Fibroblast of villous mesenchyme (primary cell): ENCODE data around the gene PDP2. TPM values are rescaled to one million over a fixed set of nuclear protein-coding genes. Genes with fewer than 3 reads are reported as not detected.

ENCODE experiments used
- DNase-seq: peaks from one replicate; pipeline ENCODE4 v3.0.0-alpha.2; 2010; ENCODE audit warnings: low read depth
- H3K4me3 ChIP-seq: 2 replicates; pipeline ENCODE4 v1.5.1; 2011; ENCODE audit warnings: low read depth, mild to moderate bottlenecking, low read length
- total RNA-seq: library from RNA; depleted of rRNA; stranded (reverse); fragments of >200 nt; gene quantifications from 2 replicates; pipeline ENCODE4 v1.2.3, GENCODE V29; 2012
- TF ChIP-seq, protein P1 (sequence below): IDR thresholded peaks from 2 replicates; pipeline ENCODE4 v1.5.1; 2012; ENCODE audit warnings: low read depth, mild to moderate bottlenecking, low read length; ENCODE audit not compliant: insufficient read depth

The PDP2 gene
- total RNA-seq, 1 donor: 25.9 TPM

DNA sequence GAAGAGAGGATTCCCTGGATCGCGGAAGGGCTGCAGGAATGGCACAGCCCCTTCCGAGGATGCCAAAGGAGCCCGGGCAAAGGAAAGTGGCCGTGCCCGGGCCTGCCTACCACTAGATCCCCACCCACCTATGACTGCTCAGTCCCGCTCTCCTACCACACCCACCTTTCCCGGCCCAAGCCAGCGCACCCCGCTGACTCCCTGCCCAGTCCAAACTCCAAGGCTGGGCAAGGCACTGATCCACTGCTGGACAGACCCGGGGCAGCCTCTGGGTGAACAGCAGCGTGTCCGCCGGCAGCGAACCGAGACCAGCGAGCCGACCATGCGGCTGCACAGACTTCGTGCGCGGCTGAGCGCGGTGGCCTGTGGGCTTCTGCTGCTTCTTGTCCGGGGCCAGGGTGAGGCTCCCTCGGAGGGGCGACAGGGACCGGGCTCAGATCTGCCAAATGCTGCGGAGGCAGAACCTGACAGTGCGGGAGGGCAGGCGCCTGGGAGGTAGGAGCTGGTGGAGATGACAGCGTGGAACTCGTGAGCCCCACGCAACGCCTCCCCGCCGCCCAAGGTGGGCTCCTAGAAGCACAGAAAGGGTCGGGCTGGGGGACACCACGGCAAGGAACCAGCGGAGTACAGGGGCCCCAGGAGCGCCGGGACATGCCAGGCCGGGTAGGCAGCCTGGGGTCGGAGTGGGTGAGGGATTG lies 55.1 kb downstream of the PDP2 start, which contains the start of gene CES2:
Gene CES2 (plus strand): TSS at position 203 of the 698 bp plus-strand sequence. CDS start 120 bp downstream, at position 323.
- peak within 1 kb of the TSS; percentile 78 for H3K4me3 ChIP-seq
- peak; percentile 37 for DNase-seq

DNA sequence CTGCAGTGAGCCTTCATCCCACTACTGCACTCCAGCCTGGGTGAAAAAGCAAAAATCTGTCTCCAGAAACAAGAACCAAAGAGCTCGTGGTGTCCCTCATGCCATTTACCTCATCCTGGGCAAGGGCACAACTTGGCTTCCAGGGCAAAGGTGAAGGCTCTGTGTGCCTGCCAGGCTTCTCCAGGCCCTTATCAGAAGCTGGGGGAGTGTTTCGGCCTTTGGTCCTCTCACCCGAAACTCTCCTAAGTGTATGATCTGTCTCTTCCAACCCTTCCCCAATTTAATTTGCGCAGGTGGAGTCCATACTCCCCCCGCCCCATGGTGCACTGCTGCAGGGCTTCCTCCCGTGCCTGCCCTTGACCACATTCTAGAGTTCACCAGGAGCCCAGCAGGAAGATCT lies 56.1 kb downstream of the PDP2 start:
- TF ChIP-seq, protein P1, sequence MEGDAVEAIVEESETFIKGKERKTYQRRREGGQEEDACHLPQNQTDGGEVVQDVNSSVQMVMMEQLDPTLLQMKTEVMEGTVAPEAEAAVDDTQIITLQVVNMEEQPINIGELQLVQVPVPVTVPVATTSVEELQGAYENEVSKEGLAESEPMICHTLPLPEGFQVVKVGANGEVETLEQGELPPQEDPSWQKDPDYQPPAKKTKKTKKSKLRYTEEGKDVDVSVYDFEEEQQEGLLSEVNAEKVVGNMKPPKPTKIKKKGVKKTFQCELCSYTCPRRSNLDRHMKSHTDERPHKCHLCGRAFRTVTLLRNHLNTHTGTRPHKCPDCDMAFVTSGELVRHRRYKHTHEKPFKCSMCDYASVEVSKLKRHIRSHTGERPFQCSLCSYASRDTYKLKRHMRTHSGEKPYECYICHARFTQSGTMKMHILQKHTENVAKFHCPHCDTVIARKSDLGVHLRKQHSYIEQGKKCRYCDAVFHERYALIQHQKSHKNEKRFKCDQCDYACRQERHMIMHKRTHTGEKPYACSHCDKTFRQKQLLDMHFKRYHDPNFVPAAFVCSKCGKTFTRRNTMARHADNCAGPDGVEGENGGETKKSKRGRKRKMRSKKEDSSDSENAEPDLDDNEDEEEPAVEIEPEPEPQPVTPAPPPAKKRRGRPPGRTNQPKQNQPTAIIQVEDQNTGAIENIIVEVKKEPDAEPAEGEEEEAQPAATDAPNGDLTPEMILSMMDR: no peak
- no peak for DNase-seq
- H3K4me3 ChIP-seq: peak overlapping the region; percentile 78

More for the DNA sequence above, 55.1 kb downstream of the PDP2 start, which contains the start of gene CES2:
- TF ChIP-seq, protein P1: no peak

DNA sequence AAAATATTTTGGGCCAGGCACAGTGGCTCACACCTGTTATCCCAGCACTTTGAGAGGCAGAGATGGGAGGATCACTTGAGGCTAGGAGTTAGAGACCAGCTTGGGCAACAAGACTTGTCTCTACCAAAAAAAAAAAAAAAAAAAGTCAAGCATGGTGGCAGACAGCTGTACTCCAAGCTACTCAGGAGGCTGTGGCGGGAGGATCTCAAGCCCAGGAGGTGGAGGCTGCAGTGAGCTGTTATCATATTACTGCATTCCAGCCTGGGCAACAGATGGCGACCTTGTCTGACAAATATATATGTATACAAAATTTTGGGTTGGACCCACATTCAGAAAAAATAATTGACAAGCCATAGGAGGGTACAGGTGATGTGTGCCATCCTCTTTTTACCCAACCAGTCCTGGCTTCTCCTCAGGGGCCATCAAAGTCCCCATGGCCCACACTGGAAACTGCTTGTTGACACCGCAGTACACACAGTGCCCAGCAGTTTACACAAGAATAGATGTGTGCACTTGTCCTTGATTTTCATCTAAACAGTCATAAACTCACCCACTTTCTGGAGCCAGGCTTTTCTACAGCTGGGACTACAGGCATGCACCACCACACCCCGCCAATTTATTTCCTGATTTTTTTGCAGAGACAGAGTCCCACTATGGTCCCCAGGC lies 56.7 kb downstream of the PDP2 start:
- no peak for DNase-seq
- TF ChIP-seq, protein P1: no peak
- H3K4me3 ChIP-seq: no peak overlapping the region

DNA sequence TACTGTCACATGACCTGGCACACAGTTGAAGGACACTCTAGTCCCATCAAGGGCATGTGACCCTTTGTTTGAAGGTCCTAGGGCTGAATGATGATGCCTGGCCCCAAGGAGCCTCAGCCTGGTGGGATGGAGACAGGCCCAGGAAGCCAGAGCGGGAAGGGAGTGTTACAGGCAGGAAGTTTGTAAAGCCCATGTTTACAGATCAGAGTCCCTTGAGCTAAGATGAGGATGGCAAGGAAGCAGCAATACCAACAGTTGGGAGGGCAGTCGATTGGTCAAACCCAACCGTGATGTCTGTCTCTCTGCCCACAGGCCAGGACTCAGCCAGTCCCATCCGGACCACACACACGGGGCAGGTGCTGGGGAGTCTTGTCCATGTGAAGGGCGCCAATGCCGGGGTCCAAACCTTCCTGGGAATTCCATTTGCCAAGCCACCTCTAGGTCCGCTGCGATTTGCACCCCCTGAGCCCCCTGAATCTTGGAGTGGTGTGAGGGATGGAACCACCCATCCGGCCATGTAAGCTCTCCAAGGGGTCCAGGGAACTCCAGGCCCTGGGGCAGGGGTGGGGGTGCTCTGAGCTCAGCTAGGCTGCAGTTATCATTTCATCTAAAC lies 57.5 kb downstream of the PDP2 start:
- no peak for DNase-seq
- TF ChIP-seq, protein P1: no peak
- H3K4me3 ChIP-seq: no peak overlapping the region

DNA sequence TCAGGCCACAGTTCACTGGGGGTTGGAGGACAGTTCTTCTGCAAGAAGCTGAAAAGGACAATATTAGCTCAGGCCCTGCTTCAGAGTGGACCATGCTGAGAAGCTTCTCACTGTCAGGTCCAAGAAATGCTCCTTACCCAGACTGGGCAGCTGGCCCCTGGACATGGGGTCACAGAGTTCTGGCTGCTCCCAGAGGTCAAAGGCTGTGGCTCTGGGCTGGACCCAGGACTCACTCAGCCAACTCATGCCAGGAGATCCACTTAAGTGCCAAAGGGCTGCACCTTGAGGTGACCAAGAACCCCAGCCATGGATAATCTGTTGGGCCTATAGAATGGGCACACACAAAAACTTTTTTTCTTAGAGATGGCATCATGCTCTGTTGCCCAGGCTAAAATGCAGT lies 59.1 kb downstream of the PDP2 start:
- no peak overlapping the region for H3K4me3 ChIP-seq
- TF ChIP-seq, protein P1: no peak
- no peak for DNase-seq

DNA sequence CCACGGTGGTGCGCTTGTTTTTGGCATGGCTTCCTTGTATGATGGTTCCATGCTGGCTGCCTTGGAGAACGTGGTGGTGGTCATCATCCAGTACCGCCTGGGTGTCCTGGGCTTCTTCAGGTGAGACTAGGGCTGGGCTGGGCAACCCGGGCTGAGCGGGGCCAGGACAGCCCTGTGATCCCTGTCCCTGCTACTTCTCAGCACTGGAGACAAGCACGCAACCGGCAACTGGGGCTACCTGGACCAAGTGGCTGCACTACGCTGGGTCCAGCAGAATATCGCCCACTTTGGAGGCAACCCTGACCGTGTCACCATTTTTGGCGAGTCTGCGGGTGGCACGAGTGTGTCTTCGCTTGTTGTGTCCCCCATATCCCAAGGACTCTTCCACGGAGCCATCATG lies 59.9 kb downstream of the PDP2 start:
- TF ChIP-seq, protein P1: no peak
- no peak for DNase-seq
- no peak overlapping the region for H3K4me3 ChIP-seq

Other genes starting within 250 kb of the PDP2 start
- gene CMTM4, start 183.8 kb upstream of the PDP2 start, total RNA-seq: 20.7 and 22.5 TPM in 2 replicates
- 146 and 147 TPM in 2 replicates for gene DYNC1LI2, start 128.9 kb upstream of the PDP2 start, total RNA-seq
- under 0.01 TPM in 1 of 2 replicates, not detected in the other for gene TERB1, start 78.9 kb upstream of the PDP2 start, total RNA-seq
- gene NAE1, start 49.5 kb upstream of the PDP2 start, total RNA-seq: 67.6 and 91.1 TPM in 2 replicates
- not detected in 2 replicates for gene CA7, start 36.1 kb upstream of the PDP2 start, total RNA-seq
- not detected in 2 replicates for gene CDH16, start 38.4 kb downstream of the PDP2 start, total RNA-seq
- 12.5 and 15.1 TPM in 2 replicates for gene RRAD, start 45.0 kb downstream of the PDP2 start, total RNA-seq
- gene CIAO2B, start 53.9 kb downstream of the PDP2 start, total RNA-seq: 133 and 136 TPM in 2 replicates
- 38.9 and 41.9 TPM in 2 replicates for gene CES2, start 55.0 kb downstream of the PDP2 start, total RNA-seq
- 0.32 TPM in 1 of 2 replicates, not detected in the other for gene CES3, start 80.8 kb downstream of the PDP2 start, total RNA-seq
- 1.9 and 4.3 TPM in 2 replicates for gene CES4A, start 108.1 kb downstream of the PDP2 start, total RNA-seq
- 71.8 and 91.5 TPM in 2 replicates for gene CBFB, start 148.6 kb downstream of the PDP2 start, total RNA-seq
- gene PHAF1, start 229.4 kb downstream of the PDP2 start, total RNA-seq: 12.9 and 16.0 TPM in 2 replicates